Measurements from ENCODE around the gene CACNA1C.
"Not testable (repeated sequence)": the region's sequence is repeated elsewhere in the genome, so short reads cannot be mapped to it uniquely, and the experiment has no call there.

The CACNA1C gene

GRCh38 chr12:2679068-2679815 is 626.5 kb downstream of the CACNA1C start:
- TF ChIP-seq CTCF (IDR thresholded peaks at IDR 0.05; ENCODE audit: insufficient read depth, missing control alignments), result no peak
- DNase-seq (ENCODE audit: insufficient read length, low spot score) (no peak), FAIRE-seq (no peak)

DNA sequence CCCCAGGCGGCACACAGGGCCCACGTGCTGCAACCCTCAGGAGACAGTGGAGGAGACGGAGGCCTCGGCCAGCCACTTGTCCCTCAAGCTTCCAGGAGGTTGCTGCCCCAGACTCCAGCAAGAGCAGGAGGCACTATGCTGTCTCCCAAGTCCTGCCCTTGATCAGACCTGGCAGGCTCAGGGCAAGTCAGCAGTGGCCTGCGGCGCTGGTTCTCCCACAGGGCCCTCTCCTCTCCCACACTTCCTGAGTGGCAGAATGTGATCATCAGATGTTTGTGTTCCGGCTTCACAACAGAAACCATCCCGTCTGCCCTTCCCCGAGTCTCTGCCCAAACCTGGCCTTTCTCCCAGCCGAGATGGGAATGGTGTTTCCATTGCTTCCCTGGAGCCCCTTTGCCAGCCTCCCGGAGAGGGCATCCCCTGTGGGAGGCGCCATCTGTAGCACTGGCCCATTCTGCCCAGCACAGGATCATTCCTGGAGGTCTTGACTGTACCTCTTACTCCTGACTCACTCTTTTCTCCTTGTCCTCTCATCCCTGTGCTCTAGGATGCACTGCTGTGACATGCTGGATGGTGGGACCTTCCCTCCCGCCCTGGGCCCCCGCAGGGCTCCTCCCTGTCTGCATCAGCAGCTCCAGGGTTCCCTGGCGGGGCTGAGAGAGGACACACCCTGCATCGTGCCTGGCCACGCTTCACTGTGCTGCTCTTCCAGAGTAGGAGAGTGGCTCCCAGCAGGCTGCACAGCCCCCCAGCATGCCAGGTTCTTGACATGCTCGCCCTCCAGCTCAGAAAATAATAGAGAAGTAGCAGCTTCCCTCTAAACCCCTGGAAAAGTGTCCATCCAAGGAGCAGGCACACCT is 627.3 kb downstream of the CACNA1C start:
- TF ChIP-seq CTCF (IDR thresholded peaks at IDR 0.05; ENCODE audit: insufficient read depth, missing control alignments), result no peak
- no peak for FAIRE-seq
- DNase-seq (ENCODE audit: insufficient read length, low spot score), result no peak

DNA sequence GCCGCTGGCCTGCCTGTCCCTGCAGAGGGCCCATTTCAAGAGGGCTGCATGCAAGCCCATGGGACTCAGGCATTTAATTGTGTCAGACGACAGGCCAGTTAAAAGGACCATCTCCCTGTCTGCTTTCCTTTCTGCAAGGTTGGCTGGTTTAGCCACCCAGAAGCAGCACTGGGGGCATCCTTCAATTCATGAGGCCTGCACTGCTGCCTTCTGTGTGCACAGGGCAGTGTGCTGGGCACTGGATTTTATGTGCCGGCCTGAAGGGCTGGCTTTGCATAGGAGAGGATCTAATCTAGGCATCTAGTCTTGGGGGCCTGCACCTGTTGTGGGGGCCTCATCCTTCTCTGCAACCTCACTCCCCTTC is 627.9 kb downstream of the CACNA1C start:
- FAIRE-seq, result no peak
- TF ChIP-seq CTCF (IDR thresholded peaks at IDR 0.05; ENCODE audit: insufficient read depth, missing control alignments), result no peak
- no peak for DNase-seq (ENCODE audit: insufficient read length, low spot score)

GRCh38 chr12:2681450-2682205 is 628.8 kb downstream of the CACNA1C start:
- DNase-seq (ENCODE audit: insufficient read length, low spot score) (no peak), FAIRE-seq (no peak)
- TF ChIP-seq CTCF (IDR thresholded peaks at IDR 0.05; ENCODE audit: insufficient read depth, missing control alignments), result no peak

- DNase-seq (ENCODE audit: insufficient read length, low spot score), result no peak
- TF ChIP-seq CTCF (IDR thresholded peaks at IDR 0.05; ENCODE audit: insufficient read depth, missing control alignments), result peak; percentile 51
- no peak for FAIRE-seq
Observed at GRCh38 chr12:2682296-2683251, 629.8 kb downstream of the CACNA1C start.

DNA sequence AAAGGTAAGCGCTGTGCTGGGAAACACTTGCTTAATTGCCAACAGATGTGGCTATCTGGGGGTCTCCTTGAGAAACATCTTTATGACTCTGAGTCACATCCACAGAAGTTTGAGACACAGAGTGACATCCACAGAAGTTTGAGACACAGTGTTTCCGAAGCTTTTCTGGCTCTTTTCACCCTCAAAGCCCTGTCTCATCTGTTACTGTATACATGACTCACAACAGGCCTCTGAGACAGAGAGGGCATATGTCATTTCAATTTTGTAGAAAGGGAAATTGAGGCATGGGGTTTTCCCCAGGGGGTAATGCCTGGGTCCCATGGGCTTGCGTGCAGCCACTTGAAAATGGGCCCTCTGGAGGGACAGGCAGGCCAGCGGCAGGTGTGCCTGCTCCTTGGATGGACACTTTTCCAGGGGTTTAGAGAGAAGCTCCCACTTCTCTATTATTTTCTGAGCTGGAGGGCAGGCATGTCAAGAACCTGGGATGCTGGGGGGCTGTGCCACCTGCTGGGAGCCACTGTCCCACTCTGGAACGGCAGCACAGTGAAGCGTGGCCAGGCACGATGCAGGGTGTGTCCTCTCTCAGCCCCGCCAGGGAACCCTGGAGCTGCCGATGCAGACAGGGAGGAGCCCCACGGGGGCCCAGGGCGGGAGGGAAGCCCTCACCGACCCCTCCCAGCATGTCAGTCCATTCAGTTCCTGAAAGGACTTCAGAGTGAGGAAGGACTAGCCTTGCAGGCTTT is 630.7 kb downstream of the CACNA1C start:
- DNase-seq (ENCODE audit: insufficient read length, low spot score) (no peak), FAIRE-seq (no peak)
- no peak for TF ChIP-seq CTCF (IDR thresholded peaks at IDR 0.05; ENCODE audit: insufficient read depth, missing control alignments)

GRCh38 chr12:2684026-2684325 is 631.2 kb downstream of the CACNA1C start:
- not testable (repeated sequence) for FAIRE-seq; DNase-seq (ENCODE audit: insufficient read length, low spot score)

DNA sequence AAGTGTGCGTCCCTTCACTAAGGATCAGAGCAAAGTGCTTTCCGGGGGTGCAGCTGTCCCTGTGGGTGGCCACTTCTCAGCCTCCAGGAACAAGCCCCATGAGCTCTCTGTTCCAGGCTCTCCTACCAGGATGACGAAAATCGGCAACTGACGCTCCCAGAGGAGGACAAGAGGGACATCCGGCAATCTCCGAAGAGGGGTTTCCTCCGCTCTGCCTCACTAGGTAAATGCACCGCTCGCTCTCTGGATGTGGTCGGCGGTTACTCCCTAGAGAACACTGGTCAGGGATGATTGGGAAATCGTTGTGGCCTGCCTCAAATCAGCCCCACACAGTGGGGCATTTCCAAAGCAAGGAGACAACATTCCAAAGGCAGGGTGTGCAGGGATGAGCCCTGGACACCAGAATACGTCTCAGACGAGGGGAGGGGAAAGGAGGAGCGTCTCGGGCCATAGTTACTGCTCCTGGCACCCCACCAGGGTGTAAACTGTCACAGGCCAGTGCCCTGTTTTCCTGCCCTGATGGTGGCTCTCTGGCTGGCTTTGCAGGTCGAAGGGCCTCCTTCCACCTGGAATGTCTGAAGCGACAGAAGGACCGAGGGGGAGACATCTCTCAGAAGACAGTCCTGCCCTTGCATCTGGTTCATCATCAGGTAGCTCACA is 633.0 kb downstream of the CACNA1C start:
- DNase-seq (ENCODE audit: insufficient read length, low spot score); FAIRE-seq: not testable (repeated sequence)

Data from D721Med (cell line).